Activated CD4-positive, alpha-beta T cell treated with anti-CD3 and anti-CD28 coated beads, Interleukin-2, amount 10 ng/mL, durations not matched to agents 24 days and 14 days (primary cell): ENCODE data around the gene MARCHF9. TPM values are rescaled to one million over a fixed set of nuclear protein-coding genes. Genes with fewer than 3 reads are reported as not detected.

Experiments used
- DNase-seq: peaks from one replicate; pipeline ENCODE4 v3.0.0; 2022
- H3K27ac Mint-ChIP-seq: one replicate; pipeline ENCODE4 v1.8.0; 2022; ENCODE audit warnings: mild to moderate bottlenecking, mixed read lengths
- H3K27me3 Mint-ChIP-seq: one replicate; pipeline ENCODE4 v1.8.0; 2022; ENCODE audit warnings: mixed read lengths
- H3K36me3 Mint-ChIP-seq: one replicate; pipeline ENCODE4 v1.8.0; 2022; ENCODE audit warnings: low read depth, mild to moderate bottlenecking, mixed read lengths
- H3K4me1 Mint-ChIP-seq: one replicate; pipeline ENCODE4 v1.8.0; 2021; ENCODE audit warnings: mixed read lengths
- H3K4me3 Mint-ChIP-seq: one replicate; pipeline ENCODE4 v1.8.0; 2022; ENCODE audit warnings: mild to moderate bottlenecking, moderate library complexity, mixed read lengths
- H3K9me3 Mint-ChIP-seq: one replicate; pipeline ENCODE4 v1.8.0; 2021; ENCODE audit warnings: mixed read lengths
- intact Hi-C: fragments of 100-400 bp; cut with micrococcal nuclease; formaldehyde crosslinking; loops from one replicate; pipeline ENCODE4 v1.15.1; 2023
- total RNA-seq: library from RNA; stranded (reverse); gene quantifications from 2 replicates; pipeline ENCODE4 v1.2.3, GENCODE V29; 2022

The MARCHF9 gene
- total RNA-seq, 1 donor from 2014 or later: 21.6 TPM

- DNase-seq: peak; percentile 80
- no peaks in the 10 kb centered on the region for H3K9me3 Mint-ChIP-seq
- H3K27ac Mint-ChIP-seq: no peak overlapping the region
- intact Hi-C loops: loop anchor here (5.0 to 10.0 kb wide), 4 partner anchors 83 to 1935 kb away; partner anchors contain the start of genes DNAJC14 and ESYT1
- no peak overlapping the region for H3K4me3 Mint-ChIP-seq
- no peaks in the 10 kb centered on the region for H3K27me3 Mint-ChIP-seq
- peaks cover 40% of the 10 kb centered on the region for H3K36me3 Mint-ChIP-seq
- H3K4me1 Mint-ChIP-seq: peaks cover 34% of the 10 kb centered on the region
Observed at GRCh38 chr12:57759360-57759980, 4.6 kb downstream of the MARCHF9 start.

- intact Hi-C loops: no loop called here
- Mint-ChIP-seq H3K27ac (no peak overlapping the region), H3K4me1 (peaks cover 39% of the 10 kb centered on the region), H3K36me3 (peaks cover 40% of the 10 kb centered on the region), H3K9me3 (no peaks in the 10 kb centered on the region), H3K4me3 (no peak overlapping the region), H3K27me3 (peaks cover 2% of the 10 kb centered on the region)
- no peak for DNase-seq
Observed at GRCh38 chr12:57760347-57760982, 5.6 kb downstream of the MARCHF9 start.

GRCh38 chr12:57761391-57761998, 6.6 kb downstream of the MARCHF9 start:
- intact Hi-C loops: no loop called here
- H3K4me1 Mint-ChIP-seq: peaks cover 39% of the 10 kb centered on the region
- no peaks in the 10 kb centered on the region for H3K9me3 Mint-ChIP-seq

GRCh38 chr12:57762463-57762862, 7.6 kb downstream of the MARCHF9 start:
- Mint-ChIP-seq H3K27me3 (peaks cover 8% of the 10 kb centered on the region), H3K36me3 (peaks cover 34% of the 10 kb centered on the region), H3K4me1 (peaks cover 39% of the 10 kb centered on the region), H3K27ac (no peak overlapping the region), H3K4me3 (no peak overlapping the region), H3K9me3 (no peaks in the 10 kb centered on the region)
- no peak for DNase-seq
- intact Hi-C loops: no loop called here

More at GRCh38 chr12:57761391-57761998, 6.6 kb downstream of the MARCHF9 start:
- peaks cover 40% of the 10 kb centered on the region for H3K36me3 Mint-ChIP-seq
- peaks cover 6% of the 10 kb centered on the region for H3K27me3 Mint-ChIP-seq
- H3K4me3 Mint-ChIP-seq: no peak overlapping the region
- DNase-seq: no peak
- H3K27ac Mint-ChIP-seq: no peak overlapping the region

GRCh38 chr12:57763881-57764661, 9.2 kb downstream of the MARCHF9 start:
- intact Hi-C loops: no loop called here
- peak overlapping the region; percentile 93 for H3K4me3 Mint-ChIP-seq
- peaks cover 38% of the 10 kb centered on the region for H3K36me3 Mint-ChIP-seq
- H3K9me3 Mint-ChIP-seq: no peaks in the 10 kb centered on the region
- DNase-seq: no peak
- H3K27me3 Mint-ChIP-seq: peaks cover 8% of the 10 kb centered on the region
- H3K27ac Mint-ChIP-seq: peak overlapping the region; percentile 53
- H3K4me1 Mint-ChIP-seq: peaks cover 39% of the 10 kb centered on the region

- peak overlapping the region; percentile 93 for H3K4me3 Mint-ChIP-seq
- DNase-seq: no peak
- peak overlapping the region; percentile 85 for H3K27ac Mint-ChIP-seq
Observed at GRCh38 chr12:57764662-57765002, 9.7 kb downstream of the MARCHF9 start.

GRCh38 chr12:57765003-57765697, 10.2 kb downstream of the MARCHF9 start:
- peaks cover 8% of the 10 kb centered on the region for H3K27me3 Mint-ChIP-seq
- no peaks in the 10 kb centered on the region for H3K9me3 Mint-ChIP-seq
- intact Hi-C loops: loop anchor here (1.0 kb wide), 1 partner anchor 9 kb away; no protein-coding TSS in a partner anchor
- DNase-seq: peak; percentile 88
- H3K27ac Mint-ChIP-seq: peak overlapping the region; percentile 85
- H3K4me1 Mint-ChIP-seq: peaks cover 36% of the 10 kb centered on the region
- H3K4me3 Mint-ChIP-seq: peak overlapping the region; percentile 93
- H3K36me3 Mint-ChIP-seq: peaks cover 41% of the 10 kb centered on the region

More at GRCh38 chr12:57764662-57765002, 9.7 kb downstream of the MARCHF9 start:
- Mint-ChIP-seq H3K27me3 (peaks cover 8% of the 10 kb centered on the region), H3K4me1 (peaks cover 34% of the 10 kb centered on the region), H3K9me3 (no peaks in the 10 kb centered on the region), H3K36me3 (peaks cover 38% of the 10 kb centered on the region)
- intact Hi-C loops: loop anchor here (1.0 kb wide), 1 partner anchor 8 kb away; no protein-coding TSS in a partner anchor

- Mint-ChIP-seq H3K4me1 (peaks cover 38% of the 10 kb centered on the region), H3K4me3 (peak overlapping the region; percentile 93), H3K27ac (peak overlapping the region; percentile 85), H3K36me3 (peaks cover 43% of the 10 kb centered on the region), H3K9me3 (no peaks in the 10 kb centered on the region), H3K27me3 (peaks cover 8% of the 10 kb centered on the region)
- DNase-seq: peak; percentile 69
- intact Hi-C loops: loop anchor here (1.0 kb wide), 1 partner anchor 10 kb away; no protein-coding TSS in a partner anchor
Observed at GRCh38 chr12:57765698-57766463, 11.0 kb downstream of the MARCHF9 start.

GRCh38 chr12:57766464-57767304, 11.8 kb downstream of the MARCHF9 start, which contains the start of gene CYP27B1:
CYP27B1 (minus strand) TSS chr12:57767078; CDS start chr12:57767041, 37 bp downstream.
- H3K4me3 Mint-ChIP-seq: peak within 1 kb of the TSS; percentile 93
- peaks cover 45% of the 10 kb centered on the region for H3K36me3 Mint-ChIP-seq
- H3K9me3 Mint-ChIP-seq: no peaks in the 10 kb centered on the region
- intact Hi-C loops: no loop called here
- DNase-seq: peak; percentile 71
- peaks cover 42% of the 10 kb centered on the region for H3K4me1 Mint-ChIP-seq
- H3K27me3 Mint-ChIP-seq: peaks cover 8% of the 10 kb centered on the region
- H3K27ac Mint-ChIP-seq: peak within 1 kb of the TSS; percentile 46

- H3K9me3 Mint-ChIP-seq: no peaks in the 10 kb centered on the region
Observed at GRCh38 chr12:57767305-57767698, 12.4 kb downstream of the MARCHF9 start.

GRCh38 chr12:57767876-57768275, 13.0 kb downstream of the MARCHF9 start:
- Mint-ChIP-seq H3K4me3 (no peak overlapping the region), H3K36me3 (peaks cover 40% of the 10 kb centered on the region), H3K4me1 (peaks cover 45% of the 10 kb centered on the region), H3K9me3 (no peaks in the 10 kb centered on the region), H3K27ac (no peak overlapping the region), H3K27me3 (peaks cover 8% of the 10 kb centered on the region)
- no peak for DNase-seq
- intact Hi-C loops: no loop called here

More at GRCh38 chr12:57767305-57767698, 12.4 kb downstream of the MARCHF9 start:
- Mint-ChIP-seq H3K27ac (no peak overlapping the region), H3K4me3 (no peak overlapping the region), H3K4me1 (peaks cover 44% of the 10 kb centered on the region), H3K36me3 (peaks cover 45% of the 10 kb centered on the region), H3K27me3 (peaks cover 8% of the 10 kb centered on the region)
- intact Hi-C loops: no loop called here
- no peak for DNase-seq

- Mint-ChIP-seq H3K9me3 (no peaks in the 10 kb centered on the region), H3K4me1 (peaks cover 35% of the 10 kb centered on the region), H3K27me3 (peaks cover 8% of the 10 kb centered on the region), H3K4me3 (peak overlapping the region; percentile 27), H3K36me3 (peaks cover 36% of the 10 kb centered on the region), H3K27ac (no peak overlapping the region)
- intact Hi-C loops: no loop called here
- no peak for DNase-seq
Observed at GRCh38 chr12:57769594-57769993, 14.7 kb downstream of the MARCHF9 start.
